Activated CD4-positive, alpha-beta T cell treated with anti-CD3 and anti-CD28 coated beads for 24 hours (primary cell): ENCODE results near the gene MYO6.

Source experiments
- DNase-seq, 2 donors: peaks; one replicate each; pipeline ENCODE4 v3.0.0-alpha.2; 2020; ENCODE audit warnings: low read depth in 2 of 2

The MYO6 gene

GRCh38 chr6:75827163-75827562 is 78.1 kb downstream of the MYO6 start:
- no peak for DNase-seq

- no peak for DNase-seq
Observed at GRCh38 chr6:75830959-75831885, 82.2 kb downstream of the MYO6 start.

- DNase-seq, result no peak
Observed at GRCh38 chr6:75834447-75834846, 85.4 kb downstream of the MYO6 start.

DNA sequence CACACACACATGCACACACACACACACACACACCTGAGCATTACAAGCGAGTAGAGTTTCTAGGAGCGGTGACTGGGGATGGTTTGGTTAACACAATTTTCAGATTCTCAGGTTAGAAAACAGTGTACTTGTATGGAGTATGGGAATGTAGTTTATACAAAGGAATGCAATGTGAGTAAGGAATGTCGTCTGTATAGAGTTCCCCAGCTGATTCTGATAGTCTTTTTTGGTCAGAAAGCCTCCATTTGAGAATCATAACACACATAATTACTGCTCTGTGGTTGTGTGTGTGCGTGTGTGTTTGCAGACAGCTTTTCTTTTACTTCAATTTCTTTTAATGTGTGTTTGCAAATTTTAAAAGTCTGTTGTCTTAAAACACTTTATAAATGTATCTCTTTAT is 93.2 kb downstream of the MYO6 start:
- no peak for DNase-seq

GRCh38 chr6:75842732-75843131 is 93.7 kb downstream of the MYO6 start:
- no peak for DNase-seq

DNA sequence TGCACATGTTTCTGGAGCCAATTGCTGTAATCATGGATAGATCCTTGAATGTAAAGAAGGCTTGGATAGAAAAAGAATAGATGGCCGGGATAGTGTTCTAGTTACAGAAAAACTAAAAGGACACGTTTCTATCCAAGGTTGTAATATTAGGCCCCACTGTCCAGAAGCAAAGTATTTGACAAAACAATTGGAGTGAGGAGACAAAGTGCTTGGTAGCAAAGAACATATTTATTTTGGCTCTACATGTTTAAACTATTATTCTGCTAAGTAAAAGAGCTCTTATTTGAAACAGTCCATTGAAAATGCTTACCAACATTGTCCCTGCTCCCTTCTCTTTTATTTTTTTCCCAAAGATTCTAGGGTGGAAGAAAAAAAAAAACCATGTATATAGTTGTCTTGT is 94.4 kb downstream of the MYO6 start:
- no peak for DNase-seq

DNA sequence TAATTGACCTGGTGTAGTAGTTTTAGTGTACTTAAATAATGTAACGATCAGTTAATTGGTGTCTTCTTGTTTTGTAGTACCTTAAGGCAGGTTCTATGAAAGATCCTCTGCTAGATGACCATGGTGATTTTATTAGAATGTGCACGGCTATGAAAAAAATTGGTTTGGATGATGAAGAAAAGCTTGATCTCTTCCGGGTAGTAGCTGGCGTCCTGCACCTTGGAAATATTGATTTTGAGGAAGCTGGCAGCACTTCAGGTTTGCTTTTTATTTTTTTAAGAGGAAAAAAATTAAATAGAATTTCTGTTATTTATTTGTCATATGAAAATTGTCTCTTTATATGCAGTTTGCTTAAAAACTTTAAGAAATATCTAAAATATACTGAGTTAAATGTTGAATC is 99.2 kb downstream of the MYO6 start:
- DNase-seq, result no peak

DNA sequence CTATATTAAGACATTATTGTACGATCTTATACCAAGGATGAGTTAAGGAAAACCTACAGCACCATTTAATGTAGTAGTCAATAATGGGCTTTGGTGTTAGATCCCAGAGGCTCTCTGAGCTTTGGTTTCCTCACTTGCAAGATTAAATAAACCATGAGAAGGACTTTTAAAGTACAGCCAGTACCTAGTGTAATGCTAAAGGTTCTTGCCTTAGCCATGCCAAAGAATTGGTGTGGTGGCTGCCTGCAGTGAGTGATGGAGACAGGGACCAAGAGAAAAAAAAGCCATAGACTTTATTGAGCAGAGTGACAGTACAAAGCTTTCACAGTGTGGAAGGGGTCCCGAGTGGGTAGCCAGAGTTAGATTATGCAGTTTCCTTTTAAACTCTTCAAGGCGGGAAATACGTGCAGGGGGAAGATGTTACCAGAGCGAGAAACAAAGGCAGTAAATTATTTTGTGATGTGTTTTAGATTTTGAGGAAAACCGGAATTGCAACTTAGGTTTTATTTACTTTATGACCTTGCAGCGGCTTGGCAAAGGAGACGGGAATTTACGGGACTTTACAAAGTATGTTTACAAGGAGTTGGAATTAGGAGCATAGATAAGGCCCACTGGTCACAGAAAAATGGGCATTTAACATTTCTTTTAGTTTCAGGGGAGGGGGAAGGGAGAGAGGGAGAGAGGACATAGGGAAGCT is 100.4 kb downstream of the MYO6 start:
- no peak for DNase-seq

DNA sequence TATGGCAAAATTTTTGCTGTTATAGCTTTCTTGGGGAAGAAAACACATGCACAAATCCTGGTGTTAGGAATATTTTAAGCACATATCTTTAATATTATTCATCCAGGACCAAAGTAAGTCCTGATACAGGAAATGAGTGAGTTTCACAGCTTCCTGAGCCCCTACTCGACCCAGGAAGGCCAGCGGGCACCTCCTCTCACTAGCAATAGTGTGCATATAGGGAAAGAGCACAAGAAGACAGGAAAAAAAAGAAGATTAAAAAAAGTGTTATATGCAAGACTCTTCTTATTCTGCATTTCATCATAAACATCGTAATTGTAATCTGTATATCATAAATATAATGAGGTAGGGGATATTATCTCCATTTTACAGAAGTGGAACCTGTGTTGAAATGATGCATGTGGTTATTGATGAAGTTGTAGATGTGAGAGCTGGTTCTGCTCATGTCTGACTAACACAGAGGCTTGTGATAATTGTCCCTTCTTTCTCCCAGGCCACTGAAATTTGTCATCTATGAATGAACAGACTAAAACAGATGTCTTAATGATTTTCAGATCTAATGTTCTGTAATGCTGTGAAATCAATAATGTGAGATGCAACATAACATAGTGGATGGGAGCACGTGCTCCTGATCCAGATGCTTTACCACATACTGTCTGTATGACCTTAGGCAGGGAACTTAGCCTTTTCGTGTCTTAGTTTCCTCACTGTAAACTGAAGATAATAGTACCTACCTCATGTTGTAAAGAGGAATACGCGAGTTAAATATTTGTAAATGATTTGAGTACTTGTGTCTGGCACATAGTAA is 101.2 kb downstream of the MYO6 start:
- DNase-seq, result no peak

- DNase-seq, result no peak
Observed at GRCh38 chr6:75852721-75853120, 103.7 kb downstream of the MYO6 start.

DNA sequence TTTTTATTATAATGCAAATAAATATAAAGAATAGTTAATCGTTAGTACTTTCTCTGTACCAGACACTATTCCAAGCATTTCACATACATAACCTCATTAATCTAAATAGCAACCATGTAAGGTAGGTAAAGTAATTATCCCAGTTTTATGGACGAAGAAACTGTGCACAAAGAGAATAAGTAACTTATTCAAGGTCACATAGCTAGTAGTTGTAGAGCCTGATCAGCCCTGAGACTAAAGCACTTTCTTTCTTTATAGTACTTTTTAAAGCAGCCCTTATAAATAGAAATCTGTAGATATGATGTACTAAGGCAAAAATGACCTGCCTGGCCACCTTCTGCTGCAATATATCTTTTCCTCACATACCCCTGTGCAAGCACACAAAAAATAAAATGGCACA is 104.8 kb downstream of the MYO6 start:
- no peak for DNase-seq

GRCh38 chr6:75855052-75855451 is 106.0 kb downstream of the MYO6 start:
- no peak for DNase-seq

- DNase-seq, result no peak
Observed at GRCh38 chr6:75856902-75857301, 107.9 kb downstream of the MYO6 start.

DNA sequence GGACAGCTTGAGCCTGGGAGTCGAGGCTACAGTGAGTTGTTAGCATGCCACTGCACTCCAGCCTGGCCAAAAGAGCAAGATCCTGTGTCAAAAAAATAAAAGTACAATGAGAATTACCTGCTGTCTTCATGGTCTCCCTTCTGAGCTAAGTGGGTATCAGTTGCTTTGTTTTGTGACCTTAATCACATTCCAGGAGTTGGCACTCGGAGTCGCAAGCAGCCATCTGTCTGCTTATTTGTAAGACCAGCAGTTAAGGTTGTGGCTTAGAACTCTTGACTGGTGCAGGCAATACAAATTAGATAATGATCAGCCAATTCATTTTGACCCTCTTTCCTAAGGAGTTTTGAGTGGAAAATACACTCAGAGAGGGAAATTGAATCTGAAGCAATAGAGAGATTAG is 114.0 kb downstream of the MYO6 start:
- DNase-seq, result no peak

GRCh38 chr6:75863784-75864183 is 114.7 kb downstream of the MYO6 start:
- DNase-seq, result no peak

DNA sequence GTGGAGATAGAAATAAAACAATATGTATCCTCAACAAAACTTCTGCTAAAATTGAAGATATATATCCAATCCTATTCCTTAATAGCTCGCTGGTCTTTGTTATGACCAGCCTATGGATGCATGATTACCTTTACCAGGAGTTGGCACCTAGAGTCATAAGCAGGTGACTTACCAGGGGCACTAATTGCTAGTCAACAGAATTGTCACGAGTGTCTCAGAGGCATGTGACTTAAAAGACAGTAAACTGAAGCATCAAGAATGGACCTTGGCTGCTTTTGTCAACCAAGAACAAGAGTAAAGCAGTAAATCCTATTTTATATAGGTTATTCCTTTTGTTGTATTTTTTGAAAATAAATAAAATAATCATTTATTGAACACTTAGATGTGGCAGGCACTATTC is 115.4 kb downstream of the MYO6 start:
- DNase-seq, result no peak

DNA sequence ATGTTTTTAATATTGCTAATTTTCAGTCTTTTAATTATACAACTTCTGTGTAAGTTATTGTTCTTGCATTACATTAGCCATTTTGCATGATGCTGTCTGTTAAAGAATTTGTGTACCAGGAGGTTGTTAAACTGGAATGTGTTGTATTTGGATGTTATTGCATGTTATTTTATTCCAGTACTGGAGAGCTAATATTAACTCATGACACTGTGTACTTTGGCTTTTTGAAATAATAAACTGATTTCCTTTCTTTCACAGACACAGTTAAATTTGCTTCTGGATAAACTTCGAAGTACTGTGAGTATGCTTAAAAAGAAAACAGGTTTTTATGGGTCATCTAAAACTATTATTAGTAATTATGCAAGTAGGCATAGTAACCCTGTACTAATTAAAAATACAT is 121.3 kb downstream of the MYO6 start:
- no peak for DNase-seq

DNA sequence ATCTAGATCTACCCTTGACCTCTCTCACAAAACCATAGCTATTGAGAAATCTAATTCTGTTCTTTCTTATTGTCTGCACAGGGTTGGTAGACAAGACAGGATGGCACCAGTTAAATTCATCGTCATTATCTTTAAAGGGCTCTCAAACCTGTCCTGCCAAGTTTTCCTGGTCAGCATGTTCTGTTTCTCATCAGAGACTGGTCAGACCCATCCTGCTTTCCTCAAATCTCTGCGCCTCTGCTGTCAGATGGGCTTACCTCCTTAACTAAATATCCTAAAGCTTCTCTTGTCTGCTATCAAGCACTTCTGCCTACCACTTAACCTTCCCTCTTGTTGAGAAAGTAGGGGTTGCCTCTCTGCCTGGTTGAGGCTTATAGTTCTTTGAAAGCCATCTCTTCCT is 125.2 kb downstream of the MYO6 start:
- DNase-seq, result no peak

GRCh38 chr6:75876152-75876551 is 127.1 kb downstream of the MYO6 start:
- DNase-seq, result no peak

GRCh38 chr6:75880305-75880704 is 131.3 kb downstream of the MYO6 start:
- DNase-seq, result no peak

- DNase-seq, result no peak
Observed at GRCh38 chr6:75882734-75883133, 133.7 kb downstream of the MYO6 start.

- no peak for DNase-seq
Observed at GRCh38 chr6:75884822-75885221, 135.8 kb downstream of the MYO6 start.
